Heart right ventricle (tissue), 16 donors: Measurements from ENCODE around the gene SLX9. TPM values are rescaled to one million over a fixed set of nuclear protein-coding genes. Genes with fewer than 3 reads are reported as not detected.

Experiments
- ATAC-seq, 8 donors: fragments of 200-7000 bp; cut with Tn5 transposase; one replicate each; pipeline ENCODE4 v1.9.1; 2020; ENCODE audit warnings: mild to moderate bottlenecking in 8 of 8, moderate library complexity in 8 of 8, moderate number of reproducible peaks in 1 of 8
- DNase-seq, 2 donors: peaks; one replicate each; pipeline ENCODE4 v3.0.0-alpha.2; 2020
- H3K27ac ChIP-seq, 10 donors: fragments of 200-600 bp; sonication (generic) in 2 of 10; one replicate each; pipeline versions ENCODE4 v1.5.0 to v1.8.0; 2020 to 2022; ENCODE audit warnings: mild to moderate bottlenecking in 3 of 10
- H3K27me3 ChIP-seq, 7 donors: fragments of 200-600 bp; one replicate each; pipeline ENCODE4 v1.8.0; 2021 to 2022; ENCODE audit warnings: mild to moderate bottlenecking in 2 of 7
- H3K36me3 ChIP-seq, 9 donors: fragments of 200-600 bp; sonication (generic) in 1 of 9; one replicate each; pipeline versions ENCODE4 v1.5.0 to v1.8.0; 2020 to 2022; ENCODE audit warnings: mild to moderate bottlenecking in 2 of 9
- H3K4me1 ChIP-seq, 9 donors: fragments of 200-600 bp; sonication (generic) in 1 of 9; one replicate each; pipeline versions ENCODE4 v1.5.0 to v1.8.0; 2020 to 2022; ENCODE audit warnings: mild to moderate bottlenecking in 4 of 9
- H3K4me3 ChIP-seq, 10 donors: fragments of 200-600 bp; sonication (generic) in 2 of 10; one replicate each; pipeline versions ENCODE4 v1.5.0 to v1.8.0; 2020 to 2022; ENCODE audit warnings: mild to moderate bottlenecking in 7 of 10, moderate library complexity in 2 of 10
- H3K9me3 ChIP-seq, 11 donors: fragments of 200-600 bp in 10 of 11; sonication (generic) in 2 of 11; one replicate each; pipeline versions ENCODE4 v1.5.0 to v1.8.0; 2013 to 2022; ENCODE audit warnings: mild to moderate bottlenecking in 2 of 11, control low read depth in 1 of 11, moderate library complexity in 1 of 11
- CTCF ChIP-seq, 9 donors: fragments of 200-600 bp; sonication (generic) in 2 of 9; IDR thresholded peaks; one replicate each; pipeline versions ENCODE4 v1.5.0 to v1.8.0; 2021 to 2022; ENCODE audit warnings: antibody characterized with exemption in 9 of 9, mild to moderate bottlenecking in 5 of 9, moderate library complexity in 1 of 9
- WGBS, 2 donors: extraction: QIAGEN DNeasy Blood & Tissue Kit; methylation state at CpG; one replicate each; pipeline ENCODE4 v1.1.7; 2013; ENCODE audit warnings: inconsistent platforms in 1 of 2; 5-methylcytosine and 5-hydroxymethylcytosine counted together
- intact Hi-C, 10 donors: fragments of 100-400 bp; cut with DNase I; formaldehyde crosslinking; loops; one replicate each; pipeline versions ENCODE4 v1.11.1 to v1.14.2; 2022
- polyA plus RNA-seq, 2 donors: library from polyadenylated mRNA; stranded (reverse); fragments of 200-250 nt; gene quantifications; one replicate each; pipeline ENCODE4 v1.2.3, GENCODE V29; 2013
- total RNA-seq, 10 donors: library from RNA; stranded (reverse); fragmentation: NEBNext Ultra II Directional in 3 of 10; extraction: Animal tissue kit (Norgen Biotek cat#: 25700) in 3 of 10; gene quantifications; one replicate each; pipeline versions ENCODE4 v1.2.1 to v1.2.4, GENCODE V29; 2021 to 2023
- donor health status: Arrhythmogenic right ventricular cardiomyopathy.
- donor health status: ischemic (EF 13 %, LVEDD 7.1; RV severe dilation, severe dysfunction).
- donor health status: healthy with polysubstance abuse.
- donor health status: DM: no; HTN: yes; CAD: no.
- donor health status: DM: no; HTN: no; CAD: no.
- donor health status: ischemic (EF 25% LVEDD 6.9; RV normal size, moderate dysfunction).
- donor health status: ischemic (EF 25% LVEDD 5.7; RV mildly dilated, moderate dysfunction).
- donor health status: healthy.
- donor health status: DM: yes; HTN: yes; CAD: no.
- donor health status: Ischemic cardiomyopathy.
- donor health status: ischemic (EF 35%, LVEDD 5.7; RV mildly dilated, moderate dysfunction).
- donor health status: nonischemic (EF 11% LVEDD 7.7; RV severe dilation, severe dysfunction).
- donor health status: DM: yes; HTN: yes; CAD: no.
- donor health status: PGD.
- donor health status: ischemic (EF 29% LVEDD 5.4; RV normal size, mild dysfunction).
- donor health status: nonischemic (EF 23%, LVEDD 6.1; RV moderate dilation, normal function).

SLX9 gene
- total and polyA plus RNA-seq, 12 donors: 42.4 to 83.6 (median 57.3) TPM

DNA sequence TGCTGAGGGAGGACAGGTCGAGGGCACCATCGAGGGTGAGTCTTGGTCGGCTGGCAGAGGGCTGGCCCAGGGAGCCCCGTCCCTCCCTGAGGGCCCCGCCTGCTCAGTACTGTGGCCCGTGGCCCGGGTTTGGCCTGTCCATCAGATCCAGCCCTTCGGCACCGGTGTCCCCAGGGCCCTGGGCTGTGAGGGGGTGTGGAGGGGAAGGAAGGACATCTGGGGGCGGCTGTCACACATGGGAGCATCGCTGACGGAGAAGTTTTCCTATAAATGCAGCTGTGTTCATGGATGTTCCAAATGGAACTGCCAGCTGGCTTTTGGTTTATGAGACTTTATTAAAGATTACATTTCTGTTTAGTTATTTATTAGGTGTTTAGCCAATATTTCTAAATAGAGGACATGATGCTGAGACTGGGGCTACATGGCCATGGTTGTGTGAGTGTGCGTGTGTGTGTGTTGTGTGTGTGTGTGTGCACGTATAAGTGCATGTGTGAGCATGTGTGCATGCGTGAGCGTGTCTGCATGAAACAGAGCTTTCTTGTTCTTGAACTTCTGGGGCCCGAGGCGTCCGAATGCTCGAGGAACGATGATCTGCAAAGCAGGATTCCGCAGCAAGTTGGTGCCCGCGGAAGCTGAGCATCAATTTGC lies 54.3 kb downstream of the SLX9 start:
- Histone ChIP-seq H3K27me3 (no peaks in the 10 kb centered on the region), H3K27ac (peak overlapping the region in 6 of 10 donors; percentile 7 to 63 (median 35)), H3K4me3 (no peak overlapping the region), H3K9me3 (no peaks in the 10 kb centered on the region), H3K4me1 (peaks cover 4 to 46% (median 24%) of the 10 kb centered on the region in 9 donors), H3K36me3 (no peaks in the 10 kb centered on the region)
- 48 to 63% methylated on average over 24 of the region's 24 CpGs for WGBS, 2 donors
- intact Hi-C loops: no loop called here
- peak in 7 of 8 donors; percentile 38 to 68 (median 63) for ATAC-seq
- TF ChIP-seq CTCF (IDR thresholded peaks at IDR 0.05): no peak
- DNase-seq: peak; percentile 63 to 79

DNA sequence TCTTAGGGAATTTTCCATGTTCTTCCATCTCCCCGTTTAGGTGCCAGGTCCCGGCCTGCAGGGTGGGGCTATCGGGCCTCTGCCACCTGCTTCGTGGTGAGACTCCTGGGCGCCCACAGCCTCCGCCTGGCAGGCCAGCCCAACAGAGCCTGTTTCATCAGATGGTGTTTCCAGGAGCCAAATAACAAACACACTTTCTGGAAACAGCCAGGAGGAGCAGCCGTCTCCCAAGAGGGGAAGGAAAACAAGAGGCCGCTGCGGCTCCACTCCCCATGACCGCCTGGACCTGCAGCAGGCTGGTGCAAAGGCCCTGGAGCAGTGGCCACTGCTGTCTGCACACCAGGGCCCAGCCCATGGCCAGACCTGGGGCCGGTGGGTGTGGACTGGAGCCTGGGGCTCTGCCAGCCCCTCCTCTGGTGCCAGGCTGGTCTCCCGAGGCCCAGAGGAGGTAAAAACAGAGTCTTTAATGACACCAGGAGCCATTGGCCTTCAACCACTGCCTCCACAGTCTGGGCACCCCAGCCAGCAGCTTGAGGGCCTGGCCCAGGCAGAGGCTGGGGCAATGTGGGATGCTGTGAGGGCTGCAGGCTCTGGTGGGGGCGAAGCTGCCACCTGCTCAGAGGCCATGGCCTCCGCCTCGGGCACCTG lies 55.0 kb downstream of the SLX9 start:
- H3K9me3 ChIP-seq: no peaks in the 10 kb centered on the region
- peak in 5 of 8 donors; percentile 6 to 14 (median 8) for ATAC-seq
- no peaks in the 10 kb centered on the region for H3K36me3 ChIP-seq
- peak in 1 of 2 donors; percentile 41 for DNase-seq
- no peak overlapping the region for H3K4me3 ChIP-seq
- TF ChIP-seq CTCF (IDR thresholded peaks at IDR 0.05): no peak
- no peaks in the 10 kb centered on the region for H3K27me3 ChIP-seq
- intact Hi-C loops: no loop called here
- peak overlapping the region in 3 of 10 donors; percentile 4 to 63 (median 35) for H3K27ac ChIP-seq
- 72 to 81% methylated on average over 14 to 15 of the region's 15 CpGs for WGBS, 2 donors
- H3K4me1 ChIP-seq: peaks cover 4 to 40% (median 19%) of the 10 kb centered on the region in 9 donors

DNA sequence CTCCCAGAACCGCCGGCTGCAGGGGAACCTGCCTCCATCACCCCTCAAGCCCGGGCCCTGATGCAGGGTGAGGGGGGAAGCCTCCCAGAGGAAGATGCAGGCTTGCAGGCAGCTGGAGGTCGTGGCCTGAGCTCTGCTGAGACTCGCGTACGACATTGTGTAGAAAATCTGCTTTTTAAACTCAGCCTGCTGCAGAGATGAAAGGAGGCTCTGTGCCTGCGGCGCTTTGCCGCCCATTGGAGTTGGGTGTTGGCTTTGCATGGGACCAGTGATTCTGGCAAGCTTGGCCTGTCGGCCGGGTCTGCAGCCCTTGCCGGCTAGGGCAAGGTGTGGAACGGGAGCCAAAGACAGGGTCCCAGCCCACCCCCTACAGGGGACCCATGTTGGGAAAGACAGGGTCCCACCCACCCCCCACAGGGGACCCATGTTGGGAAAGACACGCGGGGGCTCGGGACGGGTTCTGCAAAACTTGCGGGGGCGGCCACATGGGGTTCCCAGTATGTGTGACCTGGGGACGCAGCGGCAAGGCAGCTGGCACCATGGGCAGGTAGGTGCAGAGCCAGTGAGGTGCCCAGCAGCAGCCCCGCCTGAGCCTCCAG lies 55.6 kb downstream of the SLX9 start:
- Histone ChIP-seq H3K36me3 (no peaks in the 10 kb centered on the region), H3K27ac (peak overlapping the region in 1 of 10 donors; percentile 4), H3K9me3 (no peaks in the 10 kb centered on the region), H3K4me3 (no peak overlapping the region), H3K4me1 (peaks cover 4 to 39% (median 14%) of the 10 kb centered on the region in 9 donors), H3K27me3 (no peaks in the 10 kb centered on the region)
- DNase-seq (peak in 1 of 2 donors; percentile 13), ATAC-seq (no peak)
- no peak for TF ChIP-seq CTCF (IDR thresholded peaks at IDR 0.05)
- 90 to 91% methylated on average over 23 of the region's 23 CpGs for WGBS, 2 donors
- intact Hi-C loops: no loop called here

- no peaks in the 10 kb centered on the region for H3K27me3 ChIP-seq
- DNase-seq (peak in 1 of 2 donors; percentile 7), ATAC-seq (no peak)
- peaks cover 4 to 41% (median 17%) of the 10 kb centered on the region in 9 donors for H3K4me1 ChIP-seq
- no peak for TF ChIP-seq CTCF (IDR thresholded peaks at IDR 0.05)
- H3K36me3 ChIP-seq: no peaks in the 10 kb centered on the region
- no peak overlapping the region for H3K4me3 ChIP-seq
- H3K27ac ChIP-seq: no peak overlapping the region
- no peaks in the 10 kb centered on the region for H3K9me3 ChIP-seq
- intact Hi-C loops: no loop called here
- 95 to 96% methylated on average over 10 of the region's 10 CpGs for WGBS, 2 donors
Observed at GRCh38 chr21:44996096-44996495, 56.3 kb downstream of the SLX9 start.
